ENCODE results near the gene TMEFF2. TPM values are rescaled to one million over a fixed set of nuclear protein-coding genes. Genes with fewer than 3 reads are reported as not detected.

The TMEFF2 gene
- polyA plus RNA-seq, 2 donors, result 0.02 to 0.08 TPM

DNA sequence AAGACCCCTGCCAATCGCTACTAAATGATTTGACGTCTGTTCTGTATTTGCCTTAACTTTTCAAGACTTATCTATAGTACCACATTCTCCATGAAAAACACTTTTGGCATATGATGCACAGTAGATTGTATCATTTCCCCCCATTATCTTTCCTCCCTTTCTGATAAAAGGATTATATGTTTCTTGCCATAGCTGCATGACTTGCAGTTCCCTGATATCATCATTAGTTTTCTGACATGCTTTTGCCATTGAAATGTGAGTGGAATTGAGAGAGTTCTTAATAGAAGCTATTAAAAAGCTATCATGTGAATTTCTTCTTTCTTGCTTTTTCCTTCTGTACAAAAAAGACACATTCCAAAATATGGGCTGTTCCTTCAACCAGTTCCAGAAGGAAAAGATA lies 130.3 kb downstream of the TMEFF2 start:
- H3K4me1 ChIP-seq (ENCODE audit: control insufficient read depth in 2 of 2, insufficient read depth in 2 of 2, low read length in 1 of 2), result no peaks in the 10 kb centered on the region
- H3K4me3 ChIP-seq (ENCODE audit: low read depth in 1 of 2, low read length in 2 of 2), result no peak overlapping the region
- H3K9me3 ChIP-seq (ENCODE audit: control insufficient read depth in 2 of 2, insufficient read depth in 1 of 2, low read depth in 1 of 2, low read length in 1 of 2), result no peaks in the 10 kb centered on the region
- WGBS, 2 donors, result 89 to 96% methylated on average over 2 of the region's 2 CpGs
- no peaks in the 10 kb centered on the region for H3K36me3 ChIP-seq (ENCODE audit: control insufficient read depth in 2 of 2, insufficient read depth in 2 of 2, low read length in 1 of 2)
- H3K27ac ChIP-seq (ENCODE audit: low read depth in 2 of 2, low read length in 1 of 2), result no peak overlapping the region
- no peaks in the 10 kb centered on the region for H3K27me3 ChIP-seq (ENCODE audit: control insufficient read depth in 1 of 2, insufficient read depth in 2 of 2, low read length in 2 of 2)

GRCh38 chr2:192060161-192060560 lies 134.6 kb downstream of the TMEFF2 start:
- Histone ChIP-seq H3K27me3 (ENCODE audit: control insufficient read depth in 1 of 2, insufficient read depth in 2 of 2, low read length in 2 of 2) (no peaks in the 10 kb centered on the region), H3K36me3 (ENCODE audit: control insufficient read depth in 2 of 2, insufficient read depth in 2 of 2, low read length in 1 of 2) (no peaks in the 10 kb centered on the region), H3K27ac (ENCODE audit: low read depth in 2 of 2, low read length in 1 of 2) (no peak overlapping the region), H3K9me3 (ENCODE audit: control insufficient read depth in 2 of 2, insufficient read depth in 1 of 2, low read depth in 1 of 2, low read length in 1 of 2) (no peaks in the 10 kb centered on the region), H3K4me1 (ENCODE audit: control insufficient read depth in 2 of 2, insufficient read depth in 2 of 2, low read length in 1 of 2) (no peaks in the 10 kb centered on the region), H3K4me3 (ENCODE audit: low read depth in 1 of 2, low read length in 2 of 2) (no peak overlapping the region)
- WGBS, 2 donors, result 67 to 74% methylated on average over 3 of the region's 3 CpGs

DNA sequence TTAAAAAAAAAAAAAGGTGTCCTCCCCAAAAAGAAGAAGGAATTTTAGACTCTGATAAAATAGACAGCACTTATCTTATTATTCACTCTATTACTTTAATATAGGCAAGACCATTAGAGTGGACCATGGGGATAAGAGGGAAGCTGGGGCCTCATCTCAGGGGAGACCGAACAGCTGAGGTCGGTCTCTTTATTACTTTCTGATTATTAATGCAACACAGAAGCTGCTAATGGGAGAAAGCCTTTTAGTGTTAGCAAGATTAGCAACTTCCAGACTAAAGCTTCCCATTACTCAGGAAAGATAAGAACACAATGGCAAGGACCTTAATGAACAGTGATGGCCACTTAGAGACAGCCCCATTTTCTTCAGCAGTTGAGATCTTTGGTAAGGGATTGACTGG lies 135.5 kb downstream of the TMEFF2 start:
- H3K4me3 ChIP-seq (ENCODE audit: low read depth in 1 of 2, low read length in 2 of 2), result no peak overlapping the region

GRCh38 chr2:192053921-192054320 lies 140.8 kb downstream of the TMEFF2 start:
- WGBS, 2 donors, result 80 to 89% methylated on average over 1 of the region's 1 CpG

More for the DNA sequence above, 135.5 kb downstream of the TMEFF2 start:
- Histone ChIP-seq H3K4me1 (ENCODE audit: control insufficient read depth in 2 of 2, insufficient read depth in 2 of 2, low read length in 1 of 2) (no peaks in the 10 kb centered on the region), H3K9me3 (ENCODE audit: control insufficient read depth in 2 of 2, insufficient read depth in 1 of 2, low read depth in 1 of 2, low read length in 1 of 2) (no peaks in the 10 kb centered on the region), H3K36me3 (ENCODE audit: control insufficient read depth in 2 of 2, insufficient read depth in 2 of 2, low read length in 1 of 2) (no peaks in the 10 kb centered on the region), H3K27ac (ENCODE audit: low read depth in 2 of 2, low read length in 1 of 2) (no peak overlapping the region), H3K27me3 (ENCODE audit: control insufficient read depth in 1 of 2, insufficient read depth in 2 of 2, low read length in 2 of 2) (no peaks in the 10 kb centered on the region)
- WGBS, 2 donors, result 97 to 98% methylated on average over 2 of the region's 2 CpGs

DNA sequence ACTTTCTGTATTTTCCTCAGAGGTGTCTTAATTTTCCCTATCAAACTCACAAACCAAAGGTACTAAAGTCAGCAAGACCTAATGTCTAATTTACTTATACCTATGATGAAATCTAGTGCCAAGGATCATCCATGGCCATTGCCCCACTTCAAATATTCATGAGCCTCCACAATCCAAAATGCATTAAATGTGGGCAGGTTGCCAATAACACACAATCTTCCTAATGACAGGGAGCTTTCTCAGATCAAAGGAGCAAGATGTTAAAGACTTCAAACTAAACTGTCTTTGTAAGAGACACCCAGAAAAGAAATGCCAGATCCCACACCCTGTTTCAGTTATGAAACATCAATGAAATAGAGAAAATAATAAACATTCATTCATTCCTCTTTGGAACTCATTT lies 143.2 kb downstream of the TMEFF2 start:
- no peaks in the 10 kb centered on the region for H3K4me1 ChIP-seq (ENCODE audit: control insufficient read depth in 2 of 2, insufficient read depth in 2 of 2, low read length in 1 of 2)
- H3K27ac ChIP-seq (ENCODE audit: low read depth in 2 of 2, low read length in 1 of 2), result no peak overlapping the region
- H3K9me3 ChIP-seq (ENCODE audit: control insufficient read depth in 2 of 2, insufficient read depth in 1 of 2, low read depth in 1 of 2, low read length in 1 of 2), result no peaks in the 10 kb centered on the region
- H3K36me3 ChIP-seq (ENCODE audit: control insufficient read depth in 2 of 2, insufficient read depth in 2 of 2, low read length in 1 of 2), result no peaks in the 10 kb centered on the region
- no peak overlapping the region for H3K4me3 ChIP-seq (ENCODE audit: low read depth in 1 of 2, low read length in 2 of 2)
- H3K27me3 ChIP-seq (ENCODE audit: control insufficient read depth in 1 of 2, insufficient read depth in 2 of 2, low read length in 2 of 2), result no peaks in the 10 kb centered on the region

More at GRCh38 chr2:192053921-192054320, 140.8 kb downstream of the TMEFF2 start:
- H3K4me1 ChIP-seq (ENCODE audit: control insufficient read depth in 2 of 2, insufficient read depth in 2 of 2, low read length in 1 of 2), result no peaks in the 10 kb centered on the region
- no peaks in the 10 kb centered on the region for H3K9me3 ChIP-seq (ENCODE audit: control insufficient read depth in 2 of 2, insufficient read depth in 1 of 2, low read depth in 1 of 2, low read length in 1 of 2)
- H3K4me3 ChIP-seq (ENCODE audit: low read depth in 1 of 2, low read length in 2 of 2), result no peak overlapping the region
- H3K27ac ChIP-seq (ENCODE audit: low read depth in 2 of 2, low read length in 1 of 2), result no peak overlapping the region
- H3K27me3 ChIP-seq (ENCODE audit: control insufficient read depth in 1 of 2, insufficient read depth in 2 of 2, low read length in 2 of 2), result no peaks in the 10 kb centered on the region
- H3K36me3 ChIP-seq (ENCODE audit: control insufficient read depth in 2 of 2, insufficient read depth in 2 of 2, low read length in 1 of 2), result no peaks in the 10 kb centered on the region

DNA sequence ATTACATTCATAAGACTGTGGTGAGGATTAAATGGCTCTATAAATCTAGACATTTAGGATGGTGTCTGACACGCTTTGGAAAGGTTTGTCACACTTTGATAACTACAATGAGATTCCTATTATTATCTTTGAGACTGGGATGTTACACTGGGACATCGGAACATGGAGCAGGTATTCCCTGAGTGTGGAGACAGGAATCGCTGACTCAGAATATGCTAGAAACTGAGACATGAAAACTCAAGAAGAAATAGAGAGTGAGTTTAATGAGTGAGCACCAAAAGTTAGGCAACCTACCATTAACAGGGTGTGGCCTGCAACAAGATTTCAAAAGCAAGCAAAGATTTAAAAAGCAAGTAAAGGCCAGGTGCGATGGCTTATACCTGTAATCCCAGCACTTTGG lies 145.4 kb downstream of the TMEFF2 start:
- Histone ChIP-seq H3K4me1 (ENCODE audit: control insufficient read depth in 2 of 2, insufficient read depth in 2 of 2, low read length in 1 of 2) (no peaks in the 10 kb centered on the region), H3K9me3 (ENCODE audit: control insufficient read depth in 2 of 2, insufficient read depth in 1 of 2, low read depth in 1 of 2, low read length in 1 of 2) (no peaks in the 10 kb centered on the region), H3K27me3 (ENCODE audit: control insufficient read depth in 1 of 2, insufficient read depth in 2 of 2, low read length in 2 of 2) (no peaks in the 10 kb centered on the region), H3K27ac (ENCODE audit: low read depth in 2 of 2, low read length in 1 of 2) (no peak overlapping the region), H3K4me3 (ENCODE audit: low read depth in 1 of 2, low read length in 2 of 2) (no peak overlapping the region), H3K36me3 (ENCODE audit: control insufficient read depth in 2 of 2, insufficient read depth in 2 of 2, low read length in 1 of 2) (no peaks in the 10 kb centered on the region)
- WGBS, 2 donors, result 82 to 96% methylated on average over 4 of the region's 4 CpGs

- Histone ChIP-seq H3K9me3 (ENCODE audit: control insufficient read depth in 2 of 2, insufficient read depth in 1 of 2, low read depth in 1 of 2, low read length in 1 of 2) (no peaks in the 10 kb centered on the region), H3K27me3 (ENCODE audit: control insufficient read depth in 1 of 2, insufficient read depth in 2 of 2, low read length in 2 of 2) (no peaks in the 10 kb centered on the region), H3K4me1 (ENCODE audit: control insufficient read depth in 2 of 2, insufficient read depth in 2 of 2, low read length in 1 of 2) (no peaks in the 10 kb centered on the region), H3K36me3 (ENCODE audit: control insufficient read depth in 2 of 2, insufficient read depth in 2 of 2, low read length in 1 of 2) (no peaks in the 10 kb centered on the region), H3K27ac (ENCODE audit: low read depth in 2 of 2, low read length in 1 of 2) (no peak overlapping the region), H3K4me3 (ENCODE audit: low read depth in 1 of 2, low read length in 2 of 2) (no peak overlapping the region)
- 74 to 77% methylated on average over 2 of the region's 2 CpGs for WGBS, 2 donors
Observed at GRCh38 chr2:192047315-192048107, 147.2 kb downstream of the TMEFF2 start.

- Histone ChIP-seq H3K4me3 (ENCODE audit: low read depth in 1 of 2, low read length in 2 of 2) (no peak overlapping the region), H3K36me3 (ENCODE audit: control insufficient read depth in 2 of 2, insufficient read depth in 2 of 2, low read length in 1 of 2) (no peaks in the 10 kb centered on the region), H3K9me3 (ENCODE audit: control insufficient read depth in 2 of 2, insufficient read depth in 1 of 2, low read depth in 1 of 2, low read length in 1 of 2) (no peaks in the 10 kb centered on the region), H3K27me3 (ENCODE audit: control insufficient read depth in 1 of 2, insufficient read depth in 2 of 2, low read length in 2 of 2) (no peaks in the 10 kb centered on the region), H3K4me1 (ENCODE audit: control insufficient read depth in 2 of 2, insufficient read depth in 2 of 2, low read length in 1 of 2) (no peaks in the 10 kb centered on the region), H3K27ac (ENCODE audit: low read depth in 2 of 2, low read length in 1 of 2) (no peak overlapping the region)
- WGBS, 2 donors, result 91 to 97% methylated on average over 2 of the region's 2 CpGs
Observed at GRCh38 chr2:192044496-192044895, 150.2 kb downstream of the TMEFF2 start.

DNA sequence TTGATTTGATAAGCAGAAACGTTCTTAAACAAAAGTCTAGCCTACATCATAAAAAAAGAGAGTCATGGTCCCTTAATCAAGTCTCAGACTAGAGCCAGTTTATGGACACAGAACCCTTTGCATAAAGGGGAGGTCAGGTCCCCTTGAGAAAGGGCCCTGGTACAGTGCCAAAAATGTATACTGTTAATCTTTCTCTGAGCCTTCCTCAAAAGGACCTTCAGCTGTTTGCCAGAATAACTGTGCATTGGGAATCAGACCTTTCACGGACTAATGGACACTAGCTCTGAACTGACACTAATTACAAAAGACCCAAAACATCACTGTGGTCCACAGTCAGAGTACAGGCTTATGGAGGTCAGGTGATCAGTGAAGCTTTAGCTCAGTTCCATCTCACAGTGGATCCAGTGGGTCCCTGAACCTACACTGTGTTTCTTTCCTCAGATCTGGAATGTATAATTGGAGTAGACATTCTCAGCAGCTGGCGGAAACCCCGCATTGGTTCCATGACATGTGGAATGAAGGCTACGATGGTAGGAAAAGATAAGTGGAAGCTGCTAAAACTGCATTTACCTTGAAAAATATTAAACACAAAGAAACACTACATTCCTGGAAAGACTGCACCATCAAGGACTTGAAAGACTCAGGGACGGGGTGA lies 151.4 kb downstream of the TMEFF2 start:
- WGBS, 2 donors, result 88 to 89% methylated on average over 6 of the region's 6 CpGs
- H3K36me3 ChIP-seq (ENCODE audit: control insufficient read depth in 2 of 2, insufficient read depth in 2 of 2, low read length in 1 of 2), result no peaks in the 10 kb centered on the region
- no peak overlapping the region for H3K4me3 ChIP-seq (ENCODE audit: low read depth in 1 of 2, low read length in 2 of 2)
- no peaks in the 10 kb centered on the region for H3K9me3 ChIP-seq (ENCODE audit: control insufficient read depth in 2 of 2, insufficient read depth in 1 of 2, low read depth in 1 of 2, low read length in 1 of 2)
- no peak overlapping the region for H3K27ac ChIP-seq (ENCODE audit: low read depth in 2 of 2, low read length in 1 of 2)
- no peaks in the 10 kb centered on the region for H3K4me1 ChIP-seq (ENCODE audit: control insufficient read depth in 2 of 2, insufficient read depth in 2 of 2, low read length in 1 of 2)
- H3K27me3 ChIP-seq (ENCODE audit: control insufficient read depth in 1 of 2, insufficient read depth in 2 of 2, low read length in 2 of 2), result no peaks in the 10 kb centered on the region

- Histone ChIP-seq H3K4me1 (ENCODE audit: control insufficient read depth in 2 of 2, insufficient read depth in 2 of 2, low read length in 1 of 2) (no peaks in the 10 kb centered on the region), H3K36me3 (ENCODE audit: control insufficient read depth in 2 of 2, insufficient read depth in 2 of 2, low read length in 1 of 2) (no peaks in the 10 kb centered on the region), H3K4me3 (ENCODE audit: low read depth in 1 of 2, low read length in 2 of 2) (no peak overlapping the region), H3K27ac (ENCODE audit: low read depth in 2 of 2, low read length in 1 of 2) (no peak overlapping the region), H3K27me3 (ENCODE audit: control insufficient read depth in 1 of 2, insufficient read depth in 2 of 2, low read length in 2 of 2) (no peaks in the 10 kb centered on the region), H3K9me3 (ENCODE audit: control insufficient read depth in 2 of 2, insufficient read depth in 1 of 2, low read depth in 1 of 2, low read length in 1 of 2) (no peaks in the 10 kb centered on the region)
- 90 to 92% methylated on average over 5 of the region's 5 CpGs for WGBS, 2 donors
Observed at GRCh38 chr2:192042126-192042525, 152.6 kb downstream of the TMEFF2 start.
